GM20000 (cell line): Measurements from ENCODE around the gene ASPG.

ENCODE experiments used
- DNase-seq: peaks from one replicate; pipeline ENCODE4 v3.0.0; 2012; ENCODE audit warnings: low spot score
- CTCF ChIP-seq: IDR thresholded peaks from 2 replicates; pipeline ENCODE4 v1.5.1; 2012; ENCODE audit warnings: mild to moderate bottlenecking, control low read depth; ENCODE audit errors: extremely low read depth, missing control alignments

ASPG gene

GRCh38 chr14:104113631-104114420 is 28.3 kb downstream of the ASPG start:
- no peak for TF ChIP-seq CTCF
- no peak for DNase-seq

DNA sequence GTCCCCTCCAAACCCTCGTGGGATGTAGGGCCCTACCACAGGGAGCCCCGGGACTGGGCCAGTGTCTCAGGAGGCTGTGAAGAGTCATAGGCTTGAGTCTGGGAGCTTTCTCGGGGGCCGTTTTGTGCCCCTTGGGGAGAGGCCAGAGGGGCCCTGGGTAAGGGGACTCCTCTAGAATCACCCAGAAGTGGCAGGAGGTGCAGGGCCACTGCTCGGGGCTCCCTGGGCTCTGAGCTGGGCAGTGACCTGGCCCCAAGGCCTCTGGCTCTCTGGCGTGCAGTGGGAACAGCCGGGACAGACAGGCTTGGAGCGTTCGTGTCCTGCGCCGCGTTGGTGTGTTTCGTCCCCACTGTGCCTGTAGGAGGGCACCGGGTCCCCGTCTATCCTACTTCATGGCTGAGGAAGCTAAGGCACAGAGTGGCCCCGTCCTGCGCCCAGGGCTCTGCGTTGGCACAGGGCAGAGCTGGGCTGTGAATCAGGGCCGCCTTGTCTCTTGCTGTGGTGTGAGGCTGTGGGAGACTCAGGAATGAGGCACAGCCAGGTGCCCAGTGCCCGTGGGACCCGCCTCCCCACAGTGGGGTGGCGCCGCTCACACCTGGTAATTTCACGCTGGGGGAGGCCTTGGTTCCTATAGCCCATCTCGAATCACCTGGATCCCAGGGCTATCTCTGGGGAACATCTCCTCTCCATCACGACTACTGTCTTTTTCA is 29.1 kb downstream of the ASPG start:
- no peak for TF ChIP-seq CTCF
- no peak for DNase-seq

DNA sequence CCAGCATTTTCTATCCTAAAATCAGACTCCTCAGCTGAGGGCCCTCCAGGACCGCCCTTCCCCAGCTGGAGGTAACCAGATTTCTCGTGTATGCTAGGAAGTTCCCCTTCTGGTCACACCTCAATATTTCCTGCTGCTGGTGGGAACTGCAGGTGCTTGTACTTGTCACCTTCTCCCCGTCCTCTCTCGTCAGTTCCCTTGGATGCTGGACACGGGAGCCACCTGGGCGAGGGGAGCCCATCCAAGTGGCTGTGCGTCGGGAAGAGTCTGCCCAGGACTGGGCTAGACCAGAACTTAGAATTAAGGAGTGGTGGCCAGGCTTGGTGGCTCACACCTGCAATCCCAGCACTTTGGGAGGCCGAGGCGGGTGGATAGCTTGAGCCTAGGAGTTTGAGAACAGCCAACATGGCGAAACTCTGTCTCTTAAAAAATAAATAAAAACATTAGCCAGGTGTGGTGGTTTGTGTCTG is 29.7 kb downstream of the ASPG start:
- DNase-seq = no peak
- TF ChIP-seq CTCF = no peak

GRCh38 chr14:104115691-104116287 is 30.3 kb downstream of the ASPG start:
- no peak for TF ChIP-seq CTCF
- no peak for DNase-seq

GRCh38 chr14:104116288-104116755 is 30.8 kb downstream of the ASPG start:
- TF ChIP-seq CTCF = no peak
- no peak for DNase-seq

- TF ChIP-seq CTCF = no peak
- no peak for DNase-seq
These were observed 31.3 kb downstream of the ASPG start for GRCh38 chr14:104116756-104117340.
